ENCODE data around the gene TMC2.
"Not testable (repeated sequence)": the region's sequence is repeated elsewhere in the genome, so short reads cannot be mapped to it uniquely, and the experiment has no call there.

GRCh38 chr20:2682040-2682439, 145.7 kb downstream of the TMC2 start:
- TF ChIP-seq CTCF, POLR2A (IDR thresholded peaks at IDR 0.05): not testable (repeated sequence)
